Endothelial cell of hepatic sinusoid (primary cell): Measurements from ENCODE around the gene CDC42EP1.

Experiments
- in situ Hi-C: cut with HindIII; loops from 2 replicates; pipeline ENCODE4 v1.10.0; 2017; ENCODE audit warnings: low sequenced_read_pairs

The CDC42EP1 gene

GRCh38 chr22:37559521-37559900, 769 bp upstream of the CDC42EP1 start:
- in situ Hi-C loops = no loop called here

- in situ Hi-C loops = no loop called here
Observed at GRCh38 chr22:37560608-37561211, 430 bp downstream of the CDC42EP1 start.

GRCh38 chr22:37561212-37562048, 1.1 kb downstream of the CDC42EP1 start:
- in situ Hi-C loops = no loop called here

GRCh38 chr22:37562049-37562875, 2.0 kb downstream of the CDC42EP1 start:
- in situ Hi-C loops = no loop called here

GRCh38 chr22:37563153-37564081, 3.1 kb downstream of the CDC42EP1 start:
- in situ Hi-C loops = no loop called here

- in situ Hi-C loops = no loop called here
Observed at GRCh38 chr22:37564111-37564711, 3.9 kb downstream of the CDC42EP1 start.

DNA sequence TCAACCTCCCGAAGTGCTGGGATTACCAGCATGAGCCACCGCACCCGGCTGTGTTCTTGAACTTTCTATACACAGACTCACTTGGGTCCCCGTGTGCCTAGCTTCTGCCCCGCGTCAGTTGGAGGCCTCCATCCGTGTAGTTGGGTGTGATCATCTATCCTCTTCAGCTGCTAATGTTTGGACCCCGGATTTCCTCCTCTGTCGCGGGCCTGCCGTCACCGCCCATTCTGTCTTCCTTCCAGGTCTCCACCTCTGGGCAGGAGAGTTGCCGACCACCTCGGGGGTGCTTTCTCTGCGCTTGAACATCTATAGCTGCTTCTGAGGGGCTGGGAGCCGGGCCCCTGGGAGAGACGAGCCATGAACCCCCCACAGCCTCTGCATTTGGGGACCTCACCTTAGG, 5.5 kb downstream of the CDC42EP1 start:
- in situ Hi-C loops = no loop called here

DNA sequence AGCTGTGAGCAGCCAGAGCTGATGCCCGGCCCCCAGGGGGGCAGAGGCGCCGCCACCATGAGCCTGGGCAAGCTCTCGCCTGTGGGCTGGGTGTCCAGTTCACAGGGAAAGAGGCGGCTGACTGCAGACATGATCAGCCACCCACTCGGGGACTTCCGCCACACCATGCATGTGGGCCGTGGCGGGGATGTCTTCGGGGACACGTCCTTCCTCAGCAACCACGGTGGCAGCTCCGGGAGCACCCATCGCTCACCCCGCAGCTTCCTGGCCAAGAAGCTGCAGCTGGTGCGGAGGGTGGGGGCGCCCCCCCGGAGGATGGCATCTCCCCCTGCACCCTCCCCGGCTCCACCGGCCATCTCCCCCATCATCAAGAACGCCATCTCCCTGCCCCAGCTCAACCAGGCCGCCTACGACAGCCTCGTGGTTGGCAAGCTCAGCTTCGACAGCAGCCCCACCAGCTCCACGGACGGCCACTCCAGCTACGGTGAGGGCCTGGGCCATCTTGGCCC, 6.1 kb downstream of the CDC42EP1 start:
- in situ Hi-C loops = no loop called here

- in situ Hi-C loops = no loop called here
Observed at GRCh38 chr22:37566903-37567798, 6.9 kb downstream of the CDC42EP1 start.

DNA sequence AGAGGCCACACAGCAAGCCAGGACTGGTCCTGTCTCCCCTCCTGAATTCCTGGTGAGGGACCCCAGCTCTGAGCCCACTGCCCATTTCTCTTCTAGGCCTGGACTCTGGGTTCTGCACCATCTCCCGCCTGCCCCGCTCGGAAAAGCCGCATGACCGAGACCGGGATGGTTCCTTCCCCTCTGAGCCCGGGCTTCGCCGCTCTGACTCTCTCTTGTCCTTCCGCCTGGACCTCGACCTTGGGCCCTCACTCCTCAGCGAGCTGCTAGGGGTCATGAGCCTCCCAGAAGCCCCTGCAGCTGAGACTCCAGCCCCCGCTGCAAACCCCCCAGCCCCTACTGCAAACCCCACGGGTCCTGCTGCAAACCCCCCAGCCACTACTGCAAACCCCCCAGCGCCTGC, 7.7 kb downstream of the CDC42EP1 start:
- in situ Hi-C loops = no loop called here

- in situ Hi-C loops = no loop called here
Observed at GRCh38 chr22:37568448-37569008, 8.2 kb downstream of the CDC42EP1 start.

DNA sequence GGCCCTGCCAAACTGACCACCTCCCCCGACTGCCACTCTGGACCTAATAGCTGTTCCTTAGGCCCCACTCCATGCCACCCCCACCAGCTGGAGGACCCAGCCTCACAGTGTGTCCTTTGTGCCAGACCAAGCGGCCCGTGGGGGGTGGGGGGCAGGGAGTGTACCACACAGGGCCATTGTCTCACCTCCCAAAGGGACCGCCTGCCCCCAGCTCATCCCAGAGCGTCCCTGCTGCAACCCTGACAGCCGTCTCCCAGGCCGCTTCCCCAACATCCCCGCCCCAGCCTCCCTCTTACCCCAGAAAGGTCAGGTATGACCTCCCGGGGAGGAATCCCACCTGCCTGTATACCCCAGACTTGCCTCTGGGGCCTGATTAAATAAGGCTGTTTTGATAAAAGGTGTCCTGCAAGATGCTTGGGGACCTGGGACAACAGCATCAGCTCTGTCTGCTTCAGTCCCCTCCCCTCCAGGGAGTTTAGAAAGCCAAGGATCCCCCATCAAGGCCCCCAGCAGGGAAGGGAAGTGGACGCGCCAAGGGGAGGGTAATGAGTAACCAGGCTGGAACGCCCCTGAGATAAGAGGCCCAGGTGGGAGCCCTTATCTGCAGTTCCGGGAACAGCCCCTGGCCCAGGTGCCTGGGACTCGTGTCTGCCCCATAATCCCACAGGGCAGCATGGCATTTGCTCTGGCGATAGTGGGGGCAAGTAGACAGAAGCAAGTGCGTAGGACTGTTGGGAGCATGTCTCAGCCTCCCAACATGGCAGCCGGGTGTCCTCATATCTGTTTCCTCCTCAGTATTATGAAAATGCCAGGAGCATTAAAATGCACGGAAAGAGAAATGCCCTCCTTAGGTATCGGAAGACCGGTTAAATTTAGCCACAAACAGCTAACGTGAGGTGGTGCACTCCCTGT, 9.0 kb downstream of the CDC42EP1 start:
- in situ Hi-C loops = no loop called here

- in situ Hi-C loops = loop anchor here (10.0 kb wide), 1 partner anchor 245 kb away; no protein-coding TSS in a partner anchor
Observed at GRCh38 chr22:37569921-37570660, 9.8 kb downstream of the CDC42EP1 start.

GRCh38 chr22:37570661-37570976, 10.3 kb downstream of the CDC42EP1 start:
- in situ Hi-C loops = loop anchor here (10.0 kb wide), 1 partner anchor 246 kb away; no protein-coding TSS in a partner anchor

GRCh38 chr22:37571258-37571991, 11.1 kb downstream of the CDC42EP1 start:
- in situ Hi-C loops = loop anchor here (10.0 kb wide), 1 partner anchor 247 kb away; no protein-coding TSS in a partner anchor

- in situ Hi-C loops = loop anchor here (10.0 kb wide), 1 partner anchor 247 kb away; no protein-coding TSS in a partner anchor
Observed at GRCh38 chr22:37571992-37572373, 11.7 kb downstream of the CDC42EP1 start.
